PFSK-1 (cell line): Measurements from ENCODE around the gene GABBR2.

Experiments used
- FOXP2 ChIP-seq: optimal IDR thresholded peaks from 2 replicates; pipeline ENCODE3; 2011; ENCODE audit warnings: borderline replicate concordance, control low read depth, inconsistent platforms; ENCODE audit not compliant: insufficient read depth; ENCODE audit errors: extremely low read length, extremely low read depth
- POLR2AphosphoS5 ChIP-seq: IDR thresholded peaks from 2 replicates; pipeline ENCODE4 v1.6.1; 2012; ENCODE audit warnings: low read depth, mild to moderate bottlenecking, control low read depth, low read length, moderate library complexity
- REST ChIP-seq, 2 experiments: IDR thresholded peaks; 2 replicates each; pipeline versions ENCODE4 v1.6.1 to v1.8.0; 2011 to 2012; ENCODE audit warnings: low read depth in 2 of 2, low read length in 2 of 2, control low read depth in 1 of 2, inconsistent platforms in 1 of 2, mild to moderate bottlenecking in 1 of 2, moderate library complexity in 1 of 2; ENCODE audit not compliant: insufficient read depth in 1 of 2
- SIN3A ChIP-seq: IDR thresholded peaks from 2 replicates; pipeline ENCODE4 v1.6.1; 2012; ENCODE audit warnings: mild to moderate bottlenecking, low read length, moderate library complexity, borderline replicate concordance; ENCODE audit not compliant: insufficient read depth
- TAF1 ChIP-seq: IDR thresholded peaks from 2 replicates; pipeline ENCODE4 v1.6.1; 2012; ENCODE audit warnings: low read length, control low read depth, borderline replicate concordance; ENCODE audit not compliant: insufficient read depth

GABBR2 gene

GRCh38 chr9:98522487-98522886, 186.2 kb downstream of the GABBR2 start:
- no peak for TF ChIP-seq SIN3A
- TF ChIP-seq TAF1: no peak
- TF ChIP-seq FOXP2: no peak
- TF ChIP-seq REST (IDR thresholded peaks at IDR 0.05; ENCODE audit: insufficient read depth in 1 of 2, low read depth in 2 of 2, low read length in 2 of 2): no peak
- TF ChIP-seq POLR2AphosphoS5: no peak

- TF ChIP-seq FOXP2: no peak
- TF ChIP-seq SIN3A: no peak
- TF ChIP-seq TAF1: no peak
- no peak for TF ChIP-seq POLR2AphosphoS5
- TF ChIP-seq REST (IDR thresholded peaks at IDR 0.05; ENCODE audit: insufficient read depth in 1 of 2, low read depth in 2 of 2, low read length in 2 of 2): no peak
Measured at GRCh38 chr9:98521141-98521540, 187.6 kb downstream of the GABBR2 start.

GRCh38 chr9:98520221-98520960, 188.3 kb downstream of the GABBR2 start:
- no peak for TF ChIP-seq POLR2AphosphoS5
- TF ChIP-seq FOXP2: no peak
- TF ChIP-seq TAF1: no peak
- TF ChIP-seq SIN3A: no peak
- no peak for TF ChIP-seq REST (IDR thresholded peaks at IDR 0.05; ENCODE audit: insufficient read depth in 1 of 2, low read depth in 2 of 2, low read length in 2 of 2)

GRCh38 chr9:98519641-98520040, 189.1 kb downstream of the GABBR2 start:
- TF ChIP-seq FOXP2 (no peak), TAF1 (no peak), REST (IDR thresholded peaks at IDR 0.05; ENCODE audit: insufficient read depth in 1 of 2, low read depth in 2 of 2, low read length in 2 of 2) (no peak), SIN3A (no peak), POLR2AphosphoS5 (no peak)

- peak in 1 of 2 experiments; percentile 49; a peak in 1 of 4 replicates for TF ChIP-seq REST (IDR thresholded peaks at IDR 0.05; ENCODE audit: insufficient read depth in 1 of 2, low read depth in 2 of 2, low read length in 2 of 2)
- TF ChIP-seq SIN3A: no peak
- no peak for TF ChIP-seq TAF1
- no peak for TF ChIP-seq FOXP2
Measured at GRCh38 chr9:98518556-98518955, 190.2 kb downstream of the GABBR2 start.
